ENCODE data around the gene TUT4. TPM values are rescaled to one million over a fixed set of nuclear protein-coding genes. Genes with fewer than 3 reads are reported as not detected.

TUT4 gene
- total RNA-seq, 4 donors from 2014 or later = 56.9 to 232 (median 67.9) TPM

GRCh38 chr1:52523376-52523775 lies 29.5 kb downstream of the TUT4 start:
- 92% methylated on average over 3 of the region's 3 CpGs for whole genome bisulfite sequencing
- H3K27ac ChIP-seq = no peak overlapping the region
- H3K9me3 ChIP-seq = no peaks in the 10 kb centered on the region
- H3K4me1 ChIP-seq = no peaks in the 10 kb centered on the region
- no peak overlapping the region for H3K4me3 ChIP-seq
- no peak for DNase-seq (ENCODE audit: low spot score in 2 of 2)
- peaks cover 28% of the 10 kb centered on the region for H3K36me3 ChIP-seq
- no peaks in the 10 kb centered on the region for H3K27me3 ChIP-seq
- TF ChIP-seq POLR2A (IDR thresholded peaks at IDR 0.05) (no peak), EP300 (IDR thresholded peaks at IDR 0.05) (no peak), CTCF (IDR thresholded peaks at IDR 0.05) (no peak), POLR2AphosphoS5 (IDR thresholded peaks at IDR 0.05) (no peak)

GRCh38 chr1:52520148-52520547 lies 32.7 kb downstream of the TUT4 start:
- Histone ChIP-seq H3K4me1 (no peaks in the 10 kb centered on the region), H3K36me3 (peaks cover 11% of the 10 kb centered on the region), H3K4me3 (no peak overlapping the region), H3K27me3 (no peaks in the 10 kb centered on the region), H3K27ac (no peak overlapping the region), H3K9me3 (no peaks in the 10 kb centered on the region)
- WGBS = 85% methylated on average over 2 of the region's 2 CpGs
- TF ChIP-seq CTCF (IDR thresholded peaks at IDR 0.05) (no peak), POLR2AphosphoS5 (IDR thresholded peaks at IDR 0.05) (no peak), POLR2A (IDR thresholded peaks at IDR 0.05) (no peak), EP300 (IDR thresholded peaks at IDR 0.05) (no peak)
- no peak for DNase-seq (ENCODE audit: low spot score in 2 of 2)

GRCh38 chr1:52518962-52519361 lies 33.9 kb downstream of the TUT4 start:
- Histone ChIP-seq H3K27me3 (no peaks in the 10 kb centered on the region), H3K9me3 (no peaks in the 10 kb centered on the region), H3K4me3 (no peak overlapping the region), H3K4me1 (no peaks in the 10 kb centered on the region), H3K27ac (no peak overlapping the region), H3K36me3 (peaks cover 14% of the 10 kb centered on the region)
- WGBS = 73% methylated on average over 2 of the region's 2 CpGs
- TF ChIP-seq POLR2AphosphoS5 (IDR thresholded peaks at IDR 0.05) (no peak), CTCF (IDR thresholded peaks at IDR 0.05) (no peak), POLR2A (IDR thresholded peaks at IDR 0.05) (no peak), EP300 (IDR thresholded peaks at IDR 0.05) (no peak)
- no peak for DNase-seq (ENCODE audit: low spot score in 2 of 2)

GRCh38 chr1:52511851-52512615 lies 40.9 kb downstream of the TUT4 start:
- Histone ChIP-seq H3K9me3 (no peaks in the 10 kb centered on the region), H3K36me3 (peaks cover 20% of the 10 kb centered on the region), H3K4me3 (no peak overlapping the region), H3K27me3 (no peaks in the 10 kb centered on the region), H3K27ac (no peak overlapping the region), H3K4me1 (no peaks in the 10 kb centered on the region)
- WGBS = 89% methylated on average over 2 of the region's 2 CpGs
- TF ChIP-seq POLR2AphosphoS5 (IDR thresholded peaks at IDR 0.05) (no peak), EP300 (IDR thresholded peaks at IDR 0.05) (no peak), CTCF (IDR thresholded peaks at IDR 0.05) (no peak), POLR2A (IDR thresholded peaks at IDR 0.05) (no peak)
- DNase-seq (ENCODE audit: low spot score in 2 of 2) = no peak

GRCh38 chr1:52511439-52511838 lies 41.5 kb downstream of the TUT4 start:
- Histone ChIP-seq H3K36me3 (peaks cover 20% of the 10 kb centered on the region), H3K27me3 (no peaks in the 10 kb centered on the region), H3K4me3 (no peak overlapping the region), H3K4me1 (no peaks in the 10 kb centered on the region), H3K27ac (no peak overlapping the region), H3K9me3 (no peaks in the 10 kb centered on the region)
- TF ChIP-seq POLR2A (IDR thresholded peaks at IDR 0.05) (no peak), CTCF (IDR thresholded peaks at IDR 0.05) (no peak), EP300 (IDR thresholded peaks at IDR 0.05) (no peak), POLR2AphosphoS5 (IDR thresholded peaks at IDR 0.05) (no peak)
- WGBS = 77% methylated on average over 2 of the region's 2 CpGs
- DNase-seq (ENCODE audit: low spot score in 2 of 2) = no peak

All from suprapubic skin (tissue), 4 donors.